K562 (cell line): ENCODE results near the gene LINGO3. TPM values are rescaled to one million over a fixed set of nuclear protein-coding genes. Genes with fewer than 3 reads are reported as not detected.

Source experiments
- ATAC-seq: fragments of 200-7000 bp; cut with Tn5 transposase; 3 replicates; pipeline ENCODE4 v1.9.1; 2020; ENCODE audit warnings: moderate library complexity
- BruUV-seq: library from RNA; stranded (reverse); fragments of 400-500 nt; replicated peaks from 2 replicates; lab custom pipeline; 2021; lab: Mats Ljungman, UMichigan
- CTCF ChIA-PET: fragments of 300-600 bp; formaldehyde crosslinking; extraction: SDS; loops from one replicate; lab custom pipeline; 2021; ENCODE audit warnings: low intra/inter-chr PET ratio; lab: Yijun Ruan, JAX
- POLR2A ChIA-PET: fragments of 300-600, 350-650 bp; sonication (Branson Sonifier 250); formaldehyde crosslinking; extraction: SDS; loops from one replicate; lab custom pipeline; 2021; ENCODE audit warnings: antibody characterized with exemption, inconsistent platforms; lab: Yijun Ruan, JAX
- DNase-seq, 4 experiments: peaks; one replicate each; pipeline versions ENCODE4 v3.0.0 to v3.0.0-alpha.2; 2011 to 2018; ENCODE audit warnings: low spot score in 3 of 4, mixed read lengths in 3 of 4; ENCODE audit errors: extremely low read depth in 1 of 4
- FAIRE-seq: peaks from 2 replicates; lab custom pipeline; 2011; peaks lifted over from hg19 to GRCh38; lab: Jason Lieb, UNC
- H2AFZ ChIP-seq: 2 replicates; pipeline ENCODE4 v1.6.0; 2011; ENCODE audit warnings: low read depth, low read length, control low read depth, inconsistent platforms
- H3K27ac ChIP-seq: fragments of 200-600 bp; 3 replicates; pipeline ENCODE4 v1.8.0; 2011; ENCODE audit warnings: low read depth, mild to moderate bottlenecking, control low read depth, inconsistent platforms, low read length, moderate library complexity, mixed read lengths; ENCODE audit errors: extremely low read depth
- H3K27me3 ChIP-seq, 2 experiments: fragments of 300-600 bp in 1 of 2; 2 replicates in 1 of 2; 3 replicates in 1 of 2; pipeline versions ENCODE4 v1.6.0 to v1.8.0; 2011; ENCODE audit warnings: inconsistent platforms in 2 of 2, low read length in 2 of 2, mild to moderate bottlenecking in 1 of 2, mixed read lengths in 1 of 2, moderate library complexity in 1 of 2; ENCODE audit not compliant: control insufficient read depth in 2 of 2, insufficient read depth in 2 of 2
- H3K36me3 ChIP-seq: fragments of 300-600 bp; 3 replicates; pipeline ENCODE4 v1.8.0; 2011; ENCODE audit warnings: mild to moderate bottlenecking, low read length, inconsistent platforms; ENCODE audit not compliant: control insufficient read depth, insufficient read depth
- H3K4me1 ChIP-seq, 2 experiments: fragments of 200-600 bp in 1 of 2; replicated peaks in 1 of 2; 2 replicates in 1 of 2; 3 replicates in 1 of 2; pipeline versions ENCODE4 v1.5.1 to v1.8.0; 2011; ENCODE audit warnings: inconsistent platforms in 2 of 2, low read length in 2 of 2, mild to moderate bottlenecking in 1 of 2, mixed read lengths in 1 of 2, moderate library complexity in 1 of 2; ENCODE audit not compliant: control insufficient read depth in 2 of 2, insufficient read depth in 2 of 2
- H3K4me2 ChIP-seq: 2 replicates; pipeline ENCODE4 v1.6.1; 2011; ENCODE audit warnings: low read length, control low read depth, inconsistent platforms, mixed read lengths; ENCODE audit not compliant: insufficient read depth
- H3K4me3 ChIP-seq: fragments of 200-600 bp; sonication (generic), shearing (Covaris generic); 2 replicates; pipeline ENCODE4 v1.5.1; 2016; ENCODE audit warnings: control low read depth, inconsistent platforms
- H3K79me2 ChIP-seq: fragments of 200-600 bp; 3 replicates; pipeline ENCODE4 v1.8.0; 2011; ENCODE audit warnings: low read length, inconsistent platforms; ENCODE audit not compliant: control insufficient read depth, insufficient read depth
- H3K9ac ChIP-seq, 2 experiments: 2 replicates each; pipeline versions ENCODE4 v1.6.0 to v1.6.1; 2011; ENCODE audit warnings: low read depth in 2 of 2, low read length in 2 of 2, control low read depth in 1 of 2, inconsistent platforms in 1 of 2, mild to moderate bottlenecking in 1 of 2, mixed read lengths in 1 of 2; ENCODE audit not compliant: insufficient read depth in 1 of 2
- H3K9me1 ChIP-seq: one replicate; pipeline ENCODE4 v1.6.0; 2011; ENCODE audit warnings: inconsistent platforms, mild to moderate bottlenecking, low read length, moderate library complexity; ENCODE audit not compliant: control insufficient read depth, insufficient read depth
- H3K9me3 ChIP-seq: replicated peaks from 2 replicates; pipeline ENCODE4 v1.5.1; 2011; ENCODE audit warnings: low read depth, low read length, inconsistent platforms; ENCODE audit not compliant: control insufficient read depth, insufficient read depth
- H4K20me1 ChIP-seq: replicated peaks from 2 replicates; pipeline ENCODE4 v1.6.1; 2011; ENCODE audit warnings: low read length, inconsistent platforms, mixed read lengths; ENCODE audit not compliant: control insufficient read depth, insufficient read depth
- HSF4 ChIP-seq: fragments of 250-450 bp; sonication (Bioruptor Pico); IDR thresholded peaks from 2 replicates; pipeline ENCODE4 v2.1.2; 2022; ENCODE audit warnings: mild to moderate bottlenecking, moderate library complexity, borderline replicate concordance
- NFE2L1 ChIP-seq: fragments of 450-650 bp; IDR thresholded peaks from 2 replicates; pipeline ENCODE4 v1.6.1; 2016; ENCODE audit warnings: missing genetic modification characterization, low read depth, mild to moderate bottlenecking, missing compliant biosample characterization, moderate library complexity, borderline replicate concordance
- POLR2G ChIP-seq: fragments of 200-400 bp; formaldehyde crosslinking; IDR thresholded peaks from 2 replicates; pipeline ENCODE4 v1.6.1; 2017; ENCODE audit warnings: low read depth, mild to moderate bottlenecking, antibody characterized with exemption, low read length, moderate library complexity
- WGBS: fragments of 100-300 bp; shearing (Covaris generic); methylation state at CpG from one replicate; pipeline ENCODE4 v1.1.6; 2016; ENCODE audit warnings: low coverage, mixed read lengths; ENCODE audit not compliant: insufficient coverage; ENCODE audit errors: missing lambda C conversion rate; 5-methylcytosine and 5-hydroxymethylcytosine counted together
- in situ Hi-C: fragments of 300-500 bp; cut with MboI; formaldehyde crosslinking; loops from 4 replicates; pipeline ENCODE4 v1.15.0; 2018; ENCODE audit warnings: inconsistent platforms, mixed read lengths
- intact Hi-C: fragments of 100-400 bp; cut with micrococcal nuclease; formaldehyde crosslinking; loops from 2 replicates; pipeline ENCODE4 v1.14.2; 2022
- polyA plus RNA-seq, 8 experiments: library from polyadenylated mRNA; depleted of rRNA in 4 of 8; stranded (reverse) in 5 of 8; unstranded in 3 of 8; fragments of >200 nt; fragmentation: Nextera tagmentation in 2 of 8; fragmentation: Illumina TruSeq in 1 of 8; extraction: Ambion mirVana in 2 of 8; extraction: Trizol in 1 of 8; gene quantifications; 2 replicates each; pipeline versions ENCODE4 v1.2.1 to v1.2.3, GENCODE V29; 2011 to 2014; ENCODE audit warnings: inconsistent platforms in 1 of 8, missing spikeins in 1 of 8
- total RNA-seq, 7 experiments: library from RNA; depleted of rRNA in 6 of 7; stranded (reverse); fragments of >200 nt in 6 of 7; fragmentation: Illumina TruSeq in 2 of 7; extraction: Trizol in 2 of 7; gene quantifications; 2 replicates each; pipeline versions ENCODE4 v1.2.1 to v1.2.3, GENCODE V29; 2011 to 2021; ENCODE audit warnings: low replicate concordance in 1 of 7

Gene LINGO3
- total and polyA plus RNA-seq, 9 of the 15 experiments (the other 6 are each of a cell fraction or from before 2014, with no cell fraction given), result 0.03 to 0.05 (median 0.03) TPM; not detected in 6

DNA sequence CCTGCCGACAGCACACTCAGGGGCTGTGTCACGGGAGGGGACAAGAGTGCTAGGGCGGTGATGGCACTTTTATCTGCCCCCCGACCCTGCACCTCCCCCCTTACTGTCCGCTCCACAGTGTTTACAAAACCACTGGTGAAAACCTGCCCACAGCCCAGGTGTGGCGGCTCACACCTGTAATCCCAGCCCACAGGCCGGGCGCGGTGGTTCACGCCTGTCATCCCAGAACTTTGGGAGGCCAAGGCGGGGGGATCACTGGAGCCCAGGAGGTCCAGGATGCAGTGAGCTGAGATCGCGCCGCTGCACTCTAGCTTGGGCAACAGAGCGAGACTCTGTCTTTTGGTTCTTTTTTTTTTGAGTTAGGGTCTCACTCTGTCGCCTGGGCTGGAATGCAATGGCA lies 11.8 kb downstream of the LINGO3 start:
- no peak for FAIRE-seq
- CTCF ChIA-PET, result no interaction called here
- no peak overlapping the region for H2AFZ ChIP-seq
- no peaks in the 10 kb centered on the region for H4K20me1 ChIP-seq
- DNase-seq, result no peak
- H3K79me2 ChIP-seq, result no peaks in the 10 kb centered on the region
- H3K9me3 ChIP-seq, result no peaks in the 10 kb centered on the region
- H3K4me3 ChIP-seq, result no peak overlapping the region
- in situ Hi-C loops, result no loop called here
- H3K9me1 ChIP-seq, result no peaks in the 10 kb centered on the region
- H3K27ac ChIP-seq, result no peak overlapping the region
- H3K27me3 ChIP-seq, result no peaks in the 10 kb centered on the region
- POLR2A ChIA-PET, result interaction anchor here (0.6 kb wide), 1 partner anchor 16 kb away, joined by 3 read pairs; no protein-coding TSS in a partner anchor
- 67% methylated on average over 15 of the region's 16 CpGs for WGBS
- H3K4me1 ChIP-seq, result peaks cover 6 to 35% of the 10 kb centered on the region in 2 experiments
- peak overlapping the region in 1 of 2 experiments; percentile 35; a peak in 1 of 4 replicates for H3K9ac ChIP-seq
- ATAC-seq, result no peak
- BruUV-seq, result no TSS peak
- no peaks in the 10 kb centered on the region for H3K36me3 ChIP-seq
- H3K4me2 ChIP-seq, result no peak overlapping the region
- TF ChIP-seq POLR2G (peak; percentile 18; the same call in 1 of the 2 replicates), NFE2L1 (tag) (no peak)
- TF ChIP-seq, all 486 proteins: peak for 1
- intact Hi-C loops, result no loop called here

- 0 out of 4 replicates have a peak overlapping the region, but pooled peaks of 1 of the 2 experiments have one; percentile 4 for H3K9ac ChIP-seq
- in situ Hi-C loops (no loop called here), intact Hi-C loops (no loop called here)
- no peaks in the 10 kb centered on the region for H3K9me3 ChIP-seq
- WGBS, result 43% methylated on average over 13 of the region's 26 CpGs
- DNase-seq (no peak), ATAC-seq (no peak; the same call in 2 of the 3 replicates), FAIRE-seq (no peak)
- no peak overlapping the region for H3K4me3 ChIP-seq
- ChIA-PET POLR2A (interaction anchor here (0.6 to 2.0 kb wide), 8 partner anchors 11 to 1381 kb away, joined by 3 to 8 read pairs (median 4); no protein-coding TSS in a partner anchor), CTCF (no interaction called here)
- no peaks in the 10 kb centered on the region for H3K9me1 ChIP-seq
- H3K4me1 ChIP-seq, result peaks cover 6 to 42% of the 10 kb centered on the region in 2 experiments
- H2AFZ ChIP-seq, result no peak overlapping the region
- no peak overlapping the region for H3K4me2 ChIP-seq
- H3K27me3 ChIP-seq, result no peaks in the 10 kb centered on the region
- H3K79me2 ChIP-seq, result no peaks in the 10 kb centered on the region
- H3K27ac ChIP-seq, result no peak overlapping the region
- no peaks in the 10 kb centered on the region for H4K20me1 ChIP-seq
- TF ChIP-seq HSF4 (CRISPR knock-in tag), result no peak
- H3K36me3 ChIP-seq, result no peaks in the 10 kb centered on the region
- BruUV-seq, result no TSS peak
Measured at GRCh38 chr19:2294687-2295335, 13.1 kb downstream of the LINGO3 start.
